ENCODE measurements around the gene PRUNE2. TPM values are rescaled to one million over a fixed set of nuclear protein-coding genes. Genes with fewer than 3 reads are reported as not detected.

PRUNE2 gene
- total RNA-seq, 4 donors from 2014 or later, result 15.6 to 37.8 (median 26.1) TPM

DNA sequence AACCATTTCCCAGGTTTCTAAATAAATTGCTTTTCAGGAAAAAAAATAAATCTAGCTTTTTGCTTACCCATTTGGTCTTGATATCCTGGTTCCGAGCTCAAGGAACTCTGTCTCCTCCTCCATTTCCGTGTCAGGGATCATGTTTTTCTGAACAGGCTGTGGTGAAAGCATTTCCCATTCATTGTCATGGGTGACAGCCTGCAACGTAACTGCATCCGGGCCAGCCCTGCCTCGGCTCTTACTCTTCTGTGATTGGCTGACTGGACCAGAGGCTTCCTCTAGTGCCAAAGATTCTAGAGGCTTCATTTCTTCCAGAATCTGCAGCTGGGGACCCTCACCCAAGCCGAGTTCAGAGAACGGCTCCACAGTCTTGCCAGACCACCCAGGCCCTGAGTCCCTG, 202.6 kb downstream of the PRUNE2 start:
- H3K27me3 ChIP-seq, result no peaks in the 10 kb centered on the region
- no peak for TF ChIP-seq POLR2A (IDR thresholded peaks at IDR 0.05)
- TF ChIP-seq, protein P1, sequence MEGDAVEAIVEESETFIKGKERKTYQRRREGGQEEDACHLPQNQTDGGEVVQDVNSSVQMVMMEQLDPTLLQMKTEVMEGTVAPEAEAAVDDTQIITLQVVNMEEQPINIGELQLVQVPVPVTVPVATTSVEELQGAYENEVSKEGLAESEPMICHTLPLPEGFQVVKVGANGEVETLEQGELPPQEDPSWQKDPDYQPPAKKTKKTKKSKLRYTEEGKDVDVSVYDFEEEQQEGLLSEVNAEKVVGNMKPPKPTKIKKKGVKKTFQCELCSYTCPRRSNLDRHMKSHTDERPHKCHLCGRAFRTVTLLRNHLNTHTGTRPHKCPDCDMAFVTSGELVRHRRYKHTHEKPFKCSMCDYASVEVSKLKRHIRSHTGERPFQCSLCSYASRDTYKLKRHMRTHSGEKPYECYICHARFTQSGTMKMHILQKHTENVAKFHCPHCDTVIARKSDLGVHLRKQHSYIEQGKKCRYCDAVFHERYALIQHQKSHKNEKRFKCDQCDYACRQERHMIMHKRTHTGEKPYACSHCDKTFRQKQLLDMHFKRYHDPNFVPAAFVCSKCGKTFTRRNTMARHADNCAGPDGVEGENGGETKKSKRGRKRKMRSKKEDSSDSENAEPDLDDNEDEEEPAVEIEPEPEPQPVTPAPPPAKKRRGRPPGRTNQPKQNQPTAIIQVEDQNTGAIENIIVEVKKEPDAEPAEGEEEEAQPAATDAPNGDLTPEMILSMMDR (IDR thresholded peaks at IDR 0.05), result no peak
- H3K4me3 ChIP-seq, result no peak overlapping the region
- H3K27ac ChIP-seq, result no peak overlapping the region
- peaks cover 0 to 4% (median 0%) of the 10 kb centered on the region in 4 donors for H3K4me1 ChIP-seq
- no peaks in the 10 kb centered on the region for H3K9me3 ChIP-seq
- no peak for DNase-seq
- no peaks in the 10 kb centered on the region for H3K36me3 ChIP-seq

DNA sequence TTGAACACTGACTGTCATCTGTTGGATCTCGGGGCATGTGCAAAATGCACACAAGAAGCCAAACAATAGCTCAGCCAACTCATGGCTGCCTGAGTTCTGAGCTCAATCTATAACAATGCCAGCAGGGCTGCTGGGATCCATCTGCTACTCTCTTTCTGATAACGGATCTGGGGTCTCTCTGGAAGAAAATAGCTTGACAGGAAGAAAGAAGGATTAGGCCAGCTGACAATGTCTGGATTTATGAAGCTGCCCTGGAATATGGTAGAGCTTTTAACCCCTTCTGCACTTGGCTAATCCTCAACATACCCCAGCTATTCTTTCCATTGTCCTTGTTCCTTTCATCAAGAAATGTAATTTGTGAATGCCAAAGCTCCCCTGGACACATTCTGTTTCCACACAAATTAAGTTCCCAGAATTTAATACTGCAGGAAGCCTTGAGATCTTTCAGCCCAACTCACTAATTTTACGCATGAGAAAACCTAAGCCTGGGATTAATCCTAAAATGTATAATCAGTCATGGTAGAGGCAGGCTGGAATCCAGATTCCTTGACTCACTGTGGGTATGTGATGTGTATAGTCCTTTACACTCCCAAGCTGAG, 204.4 kb downstream of the PRUNE2 start:
- H3K4me3 ChIP-seq, result no peak overlapping the region
- H3K4me1 ChIP-seq, result peaks cover 0 to 4% (median 0%) of the 10 kb centered on the region in 4 donors
- TF ChIP-seq, protein P1 (IDR thresholded peaks at IDR 0.05), result no peak
- TF ChIP-seq POLR2A (IDR thresholded peaks at IDR 0.05), result no peak
- no peak for DNase-seq
- H3K27ac ChIP-seq, result no peak overlapping the region
- no peaks in the 10 kb centered on the region for H3K36me3 ChIP-seq
- H3K9me3 ChIP-seq, result no peaks in the 10 kb centered on the region
- no peaks in the 10 kb centered on the region for H3K27me3 ChIP-seq

DNA sequence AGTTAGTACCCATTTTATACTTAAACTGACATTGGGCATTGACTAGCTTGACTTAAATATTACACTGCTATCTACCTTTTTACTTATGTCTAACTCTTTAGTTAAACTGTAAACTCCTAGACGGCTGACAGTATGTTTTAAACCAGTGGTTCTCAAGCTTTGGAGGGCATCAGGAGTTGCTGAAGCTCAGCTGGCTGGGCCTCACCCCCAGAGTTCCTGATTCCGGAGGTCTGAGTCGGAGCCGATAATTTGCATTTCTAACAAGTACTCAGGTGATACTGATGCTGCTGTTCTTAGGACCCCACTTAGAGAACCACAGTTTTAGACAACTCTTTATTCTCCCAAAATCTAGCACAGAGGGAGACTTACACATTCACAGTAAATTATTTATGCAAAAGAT, 205.0 kb downstream of the PRUNE2 start:
- no peak overlapping the region for H3K4me3 ChIP-seq
- DNase-seq, result no peak
- H3K36me3 ChIP-seq, result no peaks in the 10 kb centered on the region
- TF ChIP-seq, protein P1 (IDR thresholded peaks at IDR 0.05), result no peak
- no peak for TF ChIP-seq POLR2A (IDR thresholded peaks at IDR 0.05)
- H3K27ac ChIP-seq, result no peak overlapping the region
- H3K27me3 ChIP-seq, result no peaks in the 10 kb centered on the region
- H3K9me3 ChIP-seq, result no peaks in the 10 kb centered on the region
- H3K4me1 ChIP-seq, result peaks cover 0 to 4% (median 0%) of the 10 kb centered on the region in 4 donors

DNA sequence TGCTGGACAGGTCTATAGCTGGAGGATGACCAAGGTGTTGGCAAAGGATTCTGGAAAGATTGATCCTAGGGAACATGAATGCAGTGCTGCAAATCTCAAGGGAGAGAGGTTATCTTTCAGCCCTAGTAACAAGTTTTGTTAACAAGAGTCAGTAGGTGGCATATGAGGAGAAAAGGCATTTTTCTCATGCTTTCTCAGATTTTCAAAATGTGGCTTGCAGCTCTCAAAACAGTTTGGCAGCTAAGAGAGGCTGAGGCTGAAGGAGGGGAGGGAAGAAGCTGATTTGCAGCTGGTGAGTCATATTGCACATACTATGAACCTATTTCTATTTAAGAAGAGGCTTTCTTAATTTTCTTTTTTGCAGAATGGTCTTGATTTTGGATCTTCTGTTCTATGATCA, 205.9 kb downstream of the PRUNE2 start:
- Histone ChIP-seq H3K4me3 (no peak overlapping the region), H3K27ac (no peak overlapping the region), H3K4me1 (peaks cover 0 to 4% (median 0%) of the 10 kb centered on the region in 4 donors), H3K27me3 (no peaks in the 10 kb centered on the region), H3K9me3 (no peaks in the 10 kb centered on the region), H3K36me3 (no peaks in the 10 kb centered on the region)
- TF ChIP-seq, protein P1 (IDR thresholded peaks at IDR 0.05), result no peak
- TF ChIP-seq POLR2A (IDR thresholded peaks at IDR 0.05), result no peak
- DNase-seq, result no peak

DNA sequence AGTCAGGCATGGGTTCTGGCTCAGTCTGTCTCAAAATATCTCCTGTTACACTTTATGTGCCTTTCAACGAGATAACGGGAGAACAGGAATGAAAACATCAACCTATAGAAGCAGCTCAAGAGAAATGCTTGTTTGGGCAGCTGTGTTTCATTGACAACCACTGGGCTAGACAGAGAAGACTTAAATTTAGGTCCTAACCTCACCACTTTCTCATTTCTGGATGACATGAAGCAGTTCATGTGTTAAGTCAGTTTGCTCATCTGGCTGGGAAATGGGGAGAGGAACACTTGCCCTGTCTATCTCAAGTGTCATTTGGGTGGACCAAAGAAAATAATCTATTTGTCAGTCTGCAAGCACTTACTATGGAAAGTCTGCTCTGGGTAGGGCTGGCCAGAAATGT, 208.4 kb downstream of the PRUNE2 start:
- H3K36me3 ChIP-seq, result no peaks in the 10 kb centered on the region
- TF ChIP-seq POLR2A (IDR thresholded peaks at IDR 0.05), result no peak
- TF ChIP-seq, protein P1 (IDR thresholded peaks at IDR 0.05), result no peak
- peaks cover 0 to 2% (median 0%) of the 10 kb centered on the region in 4 donors for H3K4me1 ChIP-seq
- H3K9me3 ChIP-seq, result no peaks in the 10 kb centered on the region
- no peak overlapping the region for H3K27ac ChIP-seq
- no peak for DNase-seq
- H3K27me3 ChIP-seq, result no peaks in the 10 kb centered on the region
- no peak overlapping the region for H3K4me3 ChIP-seq

All from Peyer's patch (tissue), 4 donors.